ENCODE data around the gene KDM6B. TPM values are rescaled to one million over a fixed set of nuclear protein-coding genes. Genes with fewer than 3 reads are reported as not detected.

Gene KDM6B
- total and polyA plus RNA-seq, 9 of the 15 experiments (the other 6 are each of a cell fraction or from before 2014, with no cell fraction given), result 0.01 to 22.9 (median 2.2) TPM

DNA sequence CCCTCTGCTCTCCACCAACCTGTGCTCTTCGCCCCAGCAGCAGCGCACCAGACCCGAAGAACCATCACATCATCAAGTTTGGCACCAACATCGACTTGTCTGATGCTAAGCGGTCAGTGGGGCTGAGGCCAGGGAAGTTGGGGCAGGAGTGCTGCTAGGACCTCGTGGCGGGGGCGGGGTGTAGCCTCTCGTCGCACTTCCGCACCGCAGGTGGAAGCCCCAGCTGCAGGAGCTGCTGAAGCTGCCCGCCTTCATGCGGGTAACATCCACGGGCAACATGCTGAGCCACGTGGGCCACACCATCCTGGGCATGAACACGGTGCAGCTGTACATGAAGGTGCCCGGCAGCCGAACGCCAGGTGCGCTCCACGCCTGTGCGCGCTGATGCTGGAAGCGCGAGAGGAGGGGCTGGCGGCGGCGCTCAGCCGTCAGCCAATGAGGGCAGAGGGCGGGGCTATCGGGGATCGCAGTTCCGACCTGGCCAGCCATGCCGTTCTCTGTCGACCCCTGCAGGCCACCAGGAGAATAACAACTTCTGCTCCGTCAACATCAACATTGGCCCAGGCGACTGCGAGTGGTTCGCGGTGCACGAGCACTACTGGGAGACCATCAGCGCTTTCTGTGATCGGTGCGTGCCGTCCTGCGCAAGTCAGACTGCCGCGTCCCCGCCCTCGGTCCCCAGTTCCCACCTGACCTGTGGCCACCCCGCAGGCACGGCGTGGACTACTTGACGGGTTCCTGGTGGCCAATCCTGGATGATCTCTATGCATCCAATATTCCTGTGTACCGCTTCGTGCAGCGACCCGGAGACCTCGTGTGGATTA lies 17.6 kb downstream of the KDM6B start (continued):
- peak; percentile 64; the same call in 1 of the 2 replicates for TF ChIP-seq REST (IDR thresholded peaks at IDR 0.05; ENCODE audit: borderline replicate concordance)
- TF ChIP-seq REST (CRISPR knock-in tag; IDR thresholded peaks at IDR 0.05; ENCODE audit: low read depth), result no peak
- TF ChIP-seq SNAPC5 (CRISPR knock-in tag; IDR thresholded peaks at IDR 0.05), result no peak
- TF ChIP-seq ZBTB17 (CRISPR knock-in tag; IDR thresholded peaks at IDR 0.05), result no peak
- no peak for TF ChIP-seq MTF1 (CRISPR knock-in tag; IDR thresholded peaks at IDR 0.05; ENCODE audit: borderline replicate concordance)
- no peak for TF ChIP-seq YBX1 (IDR thresholded peaks at IDR 0.05)
- TF ChIP-seq, protein P1, sequence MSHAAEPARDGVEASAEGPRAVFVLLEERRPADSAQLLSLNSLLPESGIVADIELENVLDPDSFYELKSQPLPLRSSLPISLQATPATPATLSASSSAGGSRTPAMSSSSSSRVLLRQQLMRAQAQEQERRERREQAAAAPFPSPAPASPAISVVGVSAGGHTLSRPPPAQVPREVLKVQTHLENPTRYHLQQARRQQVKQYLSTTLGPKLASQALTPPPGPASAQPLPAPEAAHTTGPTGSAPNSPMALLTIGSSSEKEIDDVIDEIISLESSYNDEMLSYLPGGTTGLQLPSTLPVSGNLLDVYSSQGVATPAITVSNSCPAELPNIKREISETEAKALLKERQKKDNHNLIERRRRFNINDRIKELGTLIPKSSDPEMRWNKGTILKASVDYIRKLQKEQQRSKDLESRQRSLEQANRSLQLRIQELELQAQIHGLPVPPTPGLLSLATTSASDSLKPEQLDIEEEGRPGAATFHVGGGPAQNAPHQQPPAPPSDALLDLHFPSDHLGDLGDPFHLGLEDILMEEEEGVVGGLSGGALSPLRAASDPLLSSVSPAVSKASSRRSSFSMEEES (CRISPR knock-in tag; IDR thresholded peaks at IDR 0.05), result no peak
- TF ChIP-seq, protein P2, sequence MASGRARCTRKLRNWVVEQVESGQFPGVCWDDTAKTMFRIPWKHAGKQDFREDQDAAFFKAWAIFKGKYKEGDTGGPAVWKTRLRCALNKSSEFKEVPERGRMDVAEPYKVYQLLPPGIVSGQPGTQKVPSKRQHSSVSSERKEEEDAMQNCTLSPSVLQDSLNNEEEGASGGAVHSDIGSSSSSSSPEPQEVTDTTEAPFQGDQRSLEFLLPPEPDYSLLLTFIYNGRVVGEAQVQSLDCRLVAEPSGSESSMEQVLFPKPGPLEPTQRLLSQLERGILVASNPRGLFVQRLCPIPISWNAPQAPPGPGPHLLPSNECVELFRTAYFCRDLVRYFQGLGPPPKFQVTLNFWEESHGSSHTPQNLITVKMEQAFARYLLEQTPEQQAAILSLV (tag; IDR thresholded peaks at IDR 0.05), result no peak
- TF ChIP-seq, protein P3, sequence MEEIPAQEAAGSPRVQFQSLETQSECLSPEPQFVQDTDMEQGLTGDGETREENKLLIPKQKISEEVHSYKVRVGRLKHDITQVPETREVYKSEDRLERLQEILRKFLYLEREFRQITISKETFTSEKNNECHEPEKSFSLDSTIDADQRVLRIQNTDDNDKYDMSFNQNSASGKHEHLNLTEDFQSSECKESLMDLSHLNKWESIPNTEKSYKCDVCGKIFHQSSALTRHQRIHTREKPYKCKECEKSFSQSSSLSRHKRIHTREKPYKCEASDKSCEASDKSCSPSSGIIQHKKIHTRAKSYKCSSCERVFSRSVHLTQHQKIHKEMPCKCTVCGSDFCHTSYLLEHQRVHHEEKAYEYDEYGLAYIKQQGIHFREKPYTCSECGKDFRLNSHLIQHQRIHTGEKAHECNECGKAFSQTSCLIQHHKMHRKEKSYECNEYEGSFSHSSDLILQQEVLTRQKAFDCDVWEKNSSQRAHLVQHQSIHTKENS (CRISPR knock-in tag; IDR thresholded peaks at IDR 0.05), result no peak
- peak; percentile 66 for TF ChIP-seq PRPF4 (IDR thresholded peaks at IDR 0.05; ENCODE audit: insufficient read depth, low read depth, low read length, poor library complexity, severe bottlenecking)
- TF ChIP-seq BCL6 (CRISPR knock-in tag; IDR thresholded peaks at IDR 0.05), result no peak
- TF ChIP-seq ZKSCAN3 (CRISPR knock-in tag; IDR thresholded peaks at IDR 0.05), result no peak
- TF ChIP-seq RBM17 (IDR thresholded peaks at IDR 0.05; ENCODE audit: borderline replicate concordance, low read depth, low read length), result no peak
- TF ChIP-seq CTBP1 (IDR thresholded peaks at IDR 0.05; ENCODE audit: borderline replicate concordance), result peak; percentile 39; the same call in 1 of the 2 replicates

Data from K562 (cell line).